ENCODE measurements around the gene PNKD.

The PNKD gene

DNA sequence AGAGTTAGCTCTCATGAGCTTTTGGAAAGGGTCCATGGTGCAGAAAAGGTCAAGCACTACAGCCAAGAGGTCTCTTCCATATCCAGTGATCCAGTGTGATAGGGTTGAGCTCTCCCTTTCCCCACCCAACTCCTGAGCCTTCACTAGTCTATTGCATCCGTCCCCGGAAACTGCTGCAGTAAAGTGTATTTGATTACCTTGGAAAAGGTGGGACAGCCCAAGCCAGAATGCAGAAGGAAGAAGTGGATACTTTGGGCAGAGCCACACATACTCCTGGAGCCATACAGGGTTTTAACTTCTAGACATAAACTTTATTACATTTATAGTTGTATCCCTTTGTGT, 3.6 kb downstream of the PNKD start:
- no peak for DNase-seq

DNA sequence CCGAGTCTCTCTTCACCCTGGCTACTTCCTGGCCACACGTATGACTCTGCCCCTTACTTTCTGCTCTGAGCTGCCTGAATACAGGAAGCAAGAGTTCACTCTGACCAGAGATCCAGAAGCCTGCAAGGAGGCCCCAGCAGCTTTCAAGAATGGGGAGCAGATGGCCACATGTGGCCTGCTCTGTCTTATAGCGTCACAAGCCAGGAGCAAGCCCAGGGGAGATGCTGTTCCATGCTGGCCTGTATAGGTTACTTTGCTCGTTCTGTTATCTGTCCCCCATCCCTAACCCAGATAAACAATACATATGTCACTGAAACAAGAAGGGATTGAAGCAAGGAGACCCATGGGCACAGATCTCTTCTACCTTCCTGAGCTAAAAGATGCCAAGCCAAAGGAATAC, 4.3 kb downstream of the PNKD start:
- no peak for DNase-seq

DNA sequence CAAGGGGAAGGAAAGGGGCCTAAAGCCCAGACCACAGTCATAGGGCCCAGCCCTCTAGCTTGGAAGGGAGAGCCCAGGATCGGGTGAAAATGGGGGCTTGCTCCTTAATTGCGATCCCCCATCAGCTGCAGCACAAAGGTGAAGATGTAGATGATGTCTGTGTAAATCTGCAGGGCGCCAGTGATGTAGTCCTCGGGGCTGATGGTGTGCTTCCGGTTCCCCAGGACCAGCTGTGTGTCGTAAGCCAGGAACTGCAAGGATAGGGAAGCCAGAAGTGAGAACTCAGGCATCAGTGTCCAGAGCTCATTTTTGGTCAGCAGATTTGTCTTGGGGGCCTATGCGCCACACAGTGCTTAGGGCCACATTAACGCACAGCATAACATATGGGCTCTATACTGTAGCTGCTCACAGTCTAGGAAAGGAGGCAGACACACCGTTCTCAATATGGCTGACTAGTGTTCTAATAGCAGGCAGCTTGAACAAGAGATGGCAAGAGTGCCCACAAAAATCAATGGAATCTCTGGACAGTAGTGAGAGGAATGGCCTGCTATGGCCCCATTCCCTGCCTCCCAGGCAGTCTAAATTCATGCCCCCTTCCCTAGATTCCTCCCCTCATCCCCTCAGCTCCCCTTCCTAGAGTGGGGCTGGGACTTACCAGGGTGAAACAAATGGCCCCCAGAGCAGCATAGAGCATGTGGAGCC, 5.2 kb downstream of the PNKD start:
- DNase-seq: no peak

DNA sequence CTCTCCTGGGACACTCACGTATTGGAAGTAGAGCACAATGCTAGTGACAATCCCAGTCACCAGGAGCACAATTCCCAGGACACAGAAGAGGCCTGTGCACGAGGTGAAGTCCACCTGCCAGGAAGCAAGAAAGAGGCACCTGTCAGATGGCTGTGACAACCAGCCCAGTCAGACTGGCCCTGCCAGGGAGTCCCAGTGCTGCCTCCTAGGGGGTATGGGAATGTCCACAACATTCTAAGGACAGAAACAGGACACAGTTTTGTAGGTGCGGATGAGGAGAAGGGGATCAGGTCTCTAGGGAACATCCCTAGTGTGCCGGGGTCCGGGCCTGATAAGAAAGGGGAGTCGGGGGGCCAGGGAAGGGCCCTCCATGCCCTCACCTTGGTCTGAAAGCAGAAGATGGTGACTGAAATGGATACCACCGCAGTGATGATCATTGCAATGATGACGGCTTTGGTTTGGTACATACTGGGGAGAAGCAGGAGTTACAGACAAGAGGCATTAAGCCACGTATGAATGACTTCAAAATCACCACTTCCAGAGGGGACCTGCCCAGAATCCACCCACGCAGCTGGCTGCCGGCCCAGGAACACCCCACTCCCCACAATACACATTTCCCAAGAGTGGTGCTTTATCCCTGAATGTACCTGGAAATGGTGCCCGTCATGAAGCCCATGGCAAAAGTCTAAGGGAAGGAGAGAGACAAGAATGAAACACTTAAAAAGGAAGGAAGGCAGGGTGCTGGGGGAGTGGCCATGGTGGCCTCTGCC, 6.9 kb downstream of the PNKD start:
- DNase-seq: no peak

DNA sequence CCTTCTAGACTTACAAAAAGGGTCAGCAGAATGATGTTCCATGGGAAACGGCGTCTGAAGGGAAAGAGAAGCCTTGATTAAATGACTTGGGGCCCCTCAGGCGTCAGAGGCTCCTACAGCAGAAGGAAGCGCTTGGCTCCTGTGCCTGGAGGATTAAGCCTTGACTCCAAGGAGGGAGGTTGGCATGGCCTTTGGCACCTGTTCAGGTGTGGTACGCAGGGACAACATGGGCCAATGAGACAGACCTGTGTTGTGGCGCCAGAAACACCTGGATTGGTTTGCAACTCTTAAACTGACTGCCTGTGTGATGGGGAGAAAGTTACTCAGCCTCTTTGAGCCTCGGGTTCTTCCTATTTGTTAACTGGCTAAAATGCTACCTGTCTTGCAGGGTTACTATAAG, 7.6 kb downstream of the PNKD start:
- no peak for DNase-seq

DNA sequence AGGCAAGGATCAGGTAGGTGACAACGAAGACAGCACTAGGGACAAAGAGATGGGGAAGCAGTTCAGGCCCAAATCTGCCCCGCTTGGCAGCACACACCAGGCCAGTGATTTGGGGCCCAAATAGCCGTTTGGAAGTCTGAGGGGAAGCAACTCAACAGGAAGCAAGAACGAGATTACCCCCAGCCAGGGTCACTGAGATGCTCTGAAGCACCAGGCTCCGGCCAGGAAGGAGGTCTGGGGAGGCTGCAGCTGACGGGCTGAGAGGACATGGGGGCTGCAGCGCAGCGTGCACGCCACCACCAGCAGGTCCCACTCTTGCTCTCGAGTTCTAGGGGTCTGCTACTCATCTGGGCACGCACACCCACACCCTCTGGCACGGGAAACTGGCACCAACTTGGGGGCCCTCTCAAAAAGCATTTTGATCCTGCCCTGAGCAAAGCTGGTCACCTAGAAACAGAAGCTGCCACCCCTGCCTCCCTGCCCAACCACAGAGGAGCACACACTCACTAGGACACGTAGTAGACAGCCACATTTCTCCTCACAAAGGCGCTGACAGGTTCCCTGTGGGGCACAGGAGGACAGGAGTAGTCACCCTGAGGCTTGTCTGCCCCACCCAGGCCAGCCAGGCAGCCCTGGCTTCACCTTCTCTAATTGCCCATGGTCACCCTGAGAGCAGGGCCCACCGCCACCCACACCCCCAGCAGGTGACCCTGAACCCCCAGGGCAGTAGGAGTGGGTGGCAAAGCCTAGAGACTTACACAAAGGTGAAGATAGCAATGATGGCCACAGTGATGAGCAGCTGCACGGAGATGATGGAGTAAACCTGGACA, 8.4 kb downstream of the PNKD start:
- DNase-seq: no peak

DNA sequence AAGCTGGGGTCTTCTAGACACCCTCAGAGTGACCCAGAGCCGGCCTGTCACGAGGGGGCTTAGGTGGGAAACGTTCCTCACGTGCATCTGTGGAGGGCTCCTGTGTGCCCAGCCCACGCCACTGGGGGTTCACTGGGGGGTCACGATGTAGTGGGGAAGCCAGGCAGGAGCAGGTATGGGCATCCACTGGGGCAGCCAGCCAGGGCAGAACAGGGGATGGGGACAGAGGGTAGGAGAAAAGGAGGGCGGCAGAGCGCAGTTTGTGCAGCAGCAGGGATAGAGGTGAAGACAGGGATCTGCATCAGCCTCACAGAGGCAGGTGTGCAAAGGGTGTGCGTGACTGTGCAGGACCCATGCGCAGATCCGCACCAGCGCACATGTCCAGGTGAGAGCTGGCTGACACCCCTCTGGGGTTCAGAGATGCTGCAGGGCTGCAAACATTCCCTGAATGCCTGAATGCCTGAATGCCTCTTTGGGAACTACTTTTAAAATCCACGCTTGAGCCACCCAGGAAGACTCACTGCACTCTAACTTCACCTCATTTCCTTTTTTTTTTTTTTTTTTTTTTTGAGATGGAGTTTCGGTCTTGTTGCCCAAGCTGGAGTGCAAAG, 10.0 kb downstream of the PNKD start:
- no peak for DNase-seq

DNA sequence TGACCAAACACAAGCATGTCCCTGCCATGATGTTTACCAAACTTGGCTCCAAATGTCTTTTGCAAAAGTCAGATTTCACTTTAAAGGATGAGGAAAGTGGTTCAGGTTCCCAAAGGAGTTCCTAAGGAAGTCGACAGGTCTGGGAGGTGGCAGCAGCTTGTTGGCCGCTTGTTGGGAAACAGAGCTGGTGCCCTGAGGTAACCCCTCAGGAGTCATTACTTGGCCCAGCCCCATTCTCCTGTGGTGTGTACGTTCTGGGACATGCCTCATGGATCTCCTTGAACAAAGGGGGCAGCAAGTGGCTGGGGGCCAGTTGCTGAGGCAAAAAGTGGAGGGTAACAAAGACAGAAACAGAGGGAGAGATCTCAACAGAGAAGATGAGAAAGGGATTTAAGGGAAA, 11.1 kb downstream of the PNKD start:
- DNase-seq: no peak

DNA sequence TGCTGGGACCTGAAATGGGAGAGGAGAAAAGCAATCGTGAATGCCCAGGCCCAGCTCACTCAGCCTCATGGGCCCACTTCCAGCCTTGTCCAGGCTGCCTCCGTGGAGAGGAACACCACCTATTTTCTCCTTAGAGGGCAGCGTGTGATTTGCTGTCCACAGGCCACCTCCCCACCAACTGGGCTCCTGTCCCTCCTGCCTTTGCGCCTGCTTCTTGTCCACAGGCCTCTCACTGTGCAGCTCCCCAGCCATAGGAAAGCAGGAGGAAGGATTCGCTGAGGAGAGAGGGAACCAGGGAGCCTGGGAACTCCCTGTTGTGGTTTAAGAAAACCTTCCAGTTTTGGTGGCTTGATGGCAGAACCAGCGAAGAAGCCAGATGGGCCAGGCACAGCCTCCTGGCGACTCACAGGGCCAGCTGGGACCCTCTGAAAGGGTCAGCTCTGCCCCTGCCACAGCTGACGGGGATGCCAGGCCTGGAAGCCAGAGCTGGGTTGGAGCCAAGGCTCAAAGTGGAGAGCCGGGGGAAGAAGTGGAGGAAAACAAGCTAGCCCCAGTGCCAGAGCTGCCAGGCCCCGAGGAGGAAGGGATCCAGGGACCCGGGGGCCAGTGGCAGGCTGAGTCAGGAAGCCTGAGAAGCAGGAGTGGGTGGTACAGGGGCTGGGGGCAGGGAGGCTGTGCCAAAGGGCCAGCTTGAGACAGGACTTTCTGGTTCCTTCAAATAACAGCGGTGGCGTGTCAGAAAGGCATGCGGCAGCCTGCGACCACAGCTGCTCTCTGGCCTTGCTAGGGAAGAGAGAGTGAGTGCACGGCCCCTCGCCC, 12.1 kb downstream of the PNKD start:
- no peak for DNase-seq

DNA sequence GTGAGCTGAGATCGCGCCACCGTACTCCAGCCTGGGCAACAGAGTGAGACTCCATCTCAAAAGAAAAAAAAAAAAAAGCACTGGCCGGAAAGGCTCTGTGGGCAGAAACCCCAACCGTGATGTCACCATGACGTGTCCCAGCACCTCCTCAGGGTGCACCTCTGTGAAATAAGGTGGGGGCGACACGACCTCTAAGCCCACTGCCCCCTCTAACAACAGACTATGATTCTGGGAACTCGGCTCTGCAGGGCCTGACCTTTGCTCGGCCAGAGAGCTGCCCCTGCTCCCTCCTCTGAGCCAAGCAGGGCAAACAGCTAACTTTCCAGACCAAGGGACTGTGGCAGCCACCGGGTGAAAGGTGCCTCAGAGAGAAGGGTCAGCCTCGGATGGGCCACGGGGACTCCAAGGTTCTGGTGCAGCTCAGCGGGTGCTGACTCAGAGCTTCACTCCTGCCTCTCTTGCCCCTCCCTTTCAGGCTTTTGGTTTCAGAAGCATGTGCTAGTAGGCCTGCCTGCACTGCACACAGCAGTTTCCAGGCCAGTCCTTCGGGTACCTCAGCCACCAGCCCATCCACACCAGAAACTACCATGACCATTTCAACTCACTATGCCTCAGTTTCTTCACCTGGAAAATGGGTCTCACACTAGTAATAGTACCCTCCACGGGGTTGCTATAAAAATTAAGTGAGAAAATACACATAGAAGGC, 13.9 kb downstream of the PNKD start:
- no peak for DNase-seq

DNA sequence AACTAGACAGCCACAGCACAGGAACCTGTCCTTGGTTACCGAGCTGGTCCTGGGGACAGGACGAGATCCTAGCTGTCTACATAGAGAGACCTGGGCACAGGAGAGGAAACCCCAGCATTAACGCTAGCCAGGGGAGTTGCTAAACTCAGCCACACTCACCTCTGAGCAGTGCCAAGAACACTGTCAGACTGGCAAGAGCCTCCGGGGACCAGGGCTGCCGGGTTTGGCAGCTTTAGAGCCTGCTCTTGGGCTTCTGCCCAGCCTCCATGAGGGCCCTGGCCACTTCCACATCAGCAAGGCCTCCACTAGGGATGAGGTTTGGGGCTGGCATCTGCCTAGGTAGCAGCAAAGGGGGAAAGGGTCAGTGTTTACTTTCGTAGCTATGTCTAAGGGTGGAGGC, 15.3 kb downstream of the PNKD start:
- peak; percentile 49 for DNase-seq

DNA sequence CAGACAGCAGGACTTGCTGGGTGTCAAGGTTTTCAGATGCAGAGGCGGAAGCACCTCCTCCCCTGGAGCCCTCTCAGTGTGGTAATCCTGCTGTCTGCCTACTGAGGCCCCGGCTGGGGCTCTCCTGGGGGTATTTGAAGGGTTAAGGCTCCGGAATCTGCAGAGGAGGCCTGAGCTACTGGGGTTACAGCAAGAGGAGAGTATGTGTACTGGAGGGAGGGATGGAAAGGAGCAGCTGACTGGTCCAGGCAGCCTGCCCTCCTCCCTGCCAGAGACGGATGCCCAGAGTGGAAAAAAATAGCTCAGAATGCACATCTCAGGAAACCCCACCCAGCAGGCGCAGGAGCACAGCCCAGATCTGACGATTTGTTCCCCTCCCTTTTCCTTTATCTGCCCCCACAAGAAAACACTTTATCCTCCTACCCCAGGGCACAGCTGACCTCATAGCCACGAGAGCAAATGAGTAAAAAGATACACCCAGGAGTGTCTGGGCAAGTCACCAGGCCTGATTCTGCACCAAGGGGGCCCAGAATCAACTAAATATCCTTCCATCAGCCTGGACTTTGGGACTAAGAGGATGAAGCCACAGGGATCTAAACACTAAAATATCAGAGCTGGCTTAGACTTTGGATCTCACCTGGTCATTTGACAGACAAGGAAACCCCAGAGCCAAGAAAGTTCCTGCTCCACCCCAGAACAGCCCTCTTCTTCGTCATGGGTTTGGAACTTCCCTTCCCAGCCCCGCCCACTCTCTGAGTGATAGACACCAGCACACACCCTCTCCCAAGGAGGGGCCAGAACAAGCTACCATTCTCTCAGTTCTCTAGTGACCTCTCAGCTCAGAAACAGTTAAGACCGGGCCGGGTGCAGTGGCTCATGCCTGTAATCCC, 16.5 kb downstream of the PNKD start:
- no peak for DNase-seq

DNA sequence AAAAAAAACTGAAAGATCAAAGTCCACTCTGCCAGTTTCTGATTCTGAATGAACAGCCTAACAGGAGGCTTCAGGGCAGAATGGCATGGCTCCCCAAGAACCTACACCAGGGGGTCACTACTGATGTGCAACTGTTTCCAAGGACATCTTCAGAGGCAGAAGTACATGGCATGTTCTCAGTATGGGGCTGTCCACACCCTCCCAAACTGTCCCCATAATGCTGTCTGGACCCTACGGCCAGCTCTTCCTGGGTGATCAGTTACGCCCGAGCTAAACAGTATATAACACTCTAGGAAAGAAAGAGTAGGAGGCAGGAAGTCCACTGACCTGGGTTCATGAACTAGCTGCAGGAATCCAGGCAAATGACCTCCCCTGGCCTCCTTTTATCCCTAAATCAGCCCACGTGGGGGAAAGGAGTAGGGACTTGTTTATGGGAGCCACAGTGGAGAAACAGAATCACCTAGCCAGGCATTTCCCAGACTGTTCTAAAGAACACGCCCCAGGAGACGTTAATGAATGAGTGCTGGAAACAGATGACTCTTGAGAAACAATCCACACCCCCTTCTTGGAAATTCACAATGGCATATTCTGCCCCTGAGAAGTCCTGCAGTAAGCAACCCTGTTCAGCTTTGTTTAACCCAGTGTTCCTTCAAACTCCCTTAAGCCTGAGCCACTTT, 19.5 kb downstream of the PNKD start:
- no peak for DNase-seq

DNA sequence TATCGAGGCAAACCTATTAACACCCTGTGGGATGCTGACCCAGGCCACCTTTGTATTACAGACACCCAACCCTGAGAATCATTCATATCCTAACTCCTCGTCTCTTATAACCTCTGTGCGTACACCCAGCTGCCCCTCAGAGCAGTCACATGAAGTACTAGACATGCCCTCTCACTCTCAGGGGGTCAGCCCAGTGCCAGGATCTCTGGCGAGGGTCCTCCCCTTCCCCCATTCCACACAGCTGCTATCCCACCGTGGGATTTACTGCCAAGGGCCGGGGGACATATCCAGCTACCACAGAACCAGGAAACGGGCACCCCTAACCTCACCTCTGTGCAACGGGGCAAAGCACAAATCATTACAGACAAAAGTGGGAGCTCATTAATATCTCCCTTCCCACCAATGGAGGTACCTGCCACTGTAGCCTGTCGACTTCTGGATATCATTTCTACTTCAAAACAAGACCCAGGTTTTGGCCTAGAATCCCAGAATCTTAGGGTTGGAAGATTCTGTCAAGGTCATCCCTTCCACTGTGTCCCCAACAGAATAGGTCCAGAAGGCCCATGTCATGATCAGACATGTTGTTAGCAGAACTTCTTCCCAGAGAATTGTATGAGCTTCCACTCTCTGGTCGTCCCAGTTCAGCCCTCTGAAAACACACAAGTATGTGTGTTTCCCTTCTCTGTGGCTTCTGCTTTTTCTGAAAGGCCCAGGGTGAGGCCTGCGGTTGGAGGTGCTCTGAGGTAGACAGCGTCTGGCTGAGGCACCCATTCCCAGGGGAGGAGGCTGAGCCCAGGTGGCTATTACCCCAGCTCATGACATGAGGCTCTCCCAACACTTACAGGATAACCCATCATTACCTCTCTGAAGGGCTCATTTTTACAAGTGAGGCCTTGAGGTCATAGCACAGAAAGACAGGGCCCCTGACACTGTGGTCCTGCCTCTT, 20.3 kb downstream of the PNKD start:
- DNase-seq: no peak

DNA sequence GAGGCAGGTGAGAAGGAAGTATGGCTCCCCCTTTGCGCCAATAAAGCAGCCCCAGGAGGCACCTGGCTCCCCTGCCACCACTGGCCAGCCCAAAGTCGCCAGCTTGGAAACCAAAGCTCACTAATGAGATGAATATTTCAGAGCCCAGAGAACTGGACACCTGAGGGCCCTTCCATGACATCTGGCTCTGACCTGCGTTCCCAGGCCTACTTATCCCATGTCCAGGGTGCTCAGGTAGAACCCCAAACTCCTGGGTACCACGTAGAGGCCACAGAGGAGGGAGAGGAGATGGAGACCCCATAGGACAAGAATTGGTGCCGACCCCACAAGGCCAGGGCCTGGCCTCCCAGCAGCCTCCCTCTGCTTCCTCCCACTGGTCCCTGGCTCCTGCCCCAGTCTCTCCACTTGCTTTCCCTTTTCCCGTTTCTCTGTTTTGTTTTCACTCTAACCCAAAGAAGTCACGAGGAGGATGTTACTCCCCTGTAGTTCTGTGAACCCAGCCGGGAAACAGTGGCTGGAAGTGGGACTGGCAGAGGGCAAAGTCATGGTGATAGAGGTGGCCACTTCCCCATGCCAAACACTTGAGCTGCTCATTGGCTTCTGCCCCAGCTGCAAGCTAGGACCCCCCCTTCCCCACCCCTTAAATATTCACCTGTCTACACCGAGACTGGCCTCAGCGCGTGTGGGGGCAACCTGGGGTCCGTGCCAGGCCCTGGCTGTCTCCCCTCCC, 21.2 kb downstream of the PNKD start:
- no peak for DNase-seq

DNA sequence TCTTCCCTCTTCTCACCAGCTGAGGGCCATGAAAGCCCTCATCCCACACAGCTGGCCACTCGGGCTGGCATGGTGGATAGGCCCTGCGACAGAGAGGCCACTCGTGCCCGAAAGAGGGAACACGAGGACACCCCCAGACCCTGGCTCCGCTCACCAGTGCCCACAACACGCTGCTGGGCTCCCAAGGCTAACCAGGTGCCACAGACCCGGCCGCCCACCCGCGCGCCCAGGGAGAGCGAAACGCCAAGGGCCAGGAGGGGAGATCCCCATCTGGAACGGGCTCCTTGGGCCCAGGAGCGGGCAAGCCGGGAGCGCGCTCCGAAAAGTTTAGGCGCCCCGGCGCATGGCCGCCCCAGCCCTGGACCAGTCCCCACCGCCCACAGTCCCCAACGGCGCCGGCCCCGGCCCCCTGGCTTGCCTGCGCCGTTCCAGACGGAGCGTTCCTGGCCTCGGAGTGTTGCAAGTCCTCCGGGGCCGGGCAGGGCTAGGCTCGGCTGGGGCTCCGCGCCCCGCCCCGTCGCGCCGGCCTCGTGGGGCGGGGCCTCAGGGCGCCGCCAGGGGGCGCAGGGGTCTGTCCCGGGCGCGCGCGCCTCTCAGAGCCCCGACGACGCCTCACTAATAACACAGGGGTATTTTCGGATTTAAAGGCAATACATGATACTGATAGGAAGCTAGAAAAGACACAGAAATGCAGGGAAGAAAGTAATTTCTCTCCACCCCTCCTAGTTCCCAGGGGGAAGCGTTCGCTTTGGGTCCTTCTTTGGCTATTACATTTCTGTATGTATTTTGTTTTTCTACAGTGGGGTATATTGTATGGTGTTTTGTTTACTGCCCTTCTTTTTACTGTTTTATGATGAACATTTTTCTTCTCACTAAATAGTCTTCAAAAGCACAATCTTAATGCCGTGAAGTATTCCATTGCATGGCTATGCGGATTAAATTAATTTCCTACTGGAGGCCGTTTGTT, 22.0 kb downstream of the PNKD start, which contains the start of gene TMBIM1:
Gene TMBIM1 (minus strand): TSS at position 456 of the 967 bp plus-strand sequence. CDS start 10,362 bp downstream, outside the sequence.
- no peak for DNase-seq

Data from NCI-H1092 (cell line).